Fibroblast of gingiva (primary cell): ENCODE measurements around the gene ACSS3.

Experiments
- DNase-seq: peaks from one replicate; pipeline ENCODE4 v3.0.0-alpha.2; 2011; ENCODE audit warnings: low read depth

The ACSS3 gene

DNA sequence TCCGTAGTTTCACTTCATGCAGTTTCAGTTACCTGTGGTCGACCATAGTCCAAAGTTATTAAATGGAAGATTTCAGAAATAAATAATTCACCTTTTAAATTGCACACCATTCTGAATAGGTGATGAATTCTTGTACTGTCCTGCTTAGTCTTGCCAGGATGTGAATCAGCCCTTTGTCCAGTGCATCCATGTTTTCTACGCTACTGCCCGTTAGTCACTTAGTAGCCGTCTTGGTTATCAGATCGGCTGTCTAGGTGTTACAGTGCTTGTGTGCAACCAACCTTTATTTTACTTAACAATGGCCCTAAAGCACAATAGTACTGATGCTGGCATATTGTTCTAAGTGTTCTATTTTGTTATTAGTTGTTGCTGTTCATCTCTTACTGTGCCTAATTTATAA, 146.7 kb downstream of the ACSS3 start:
- no peak for DNase-seq

DNA sequence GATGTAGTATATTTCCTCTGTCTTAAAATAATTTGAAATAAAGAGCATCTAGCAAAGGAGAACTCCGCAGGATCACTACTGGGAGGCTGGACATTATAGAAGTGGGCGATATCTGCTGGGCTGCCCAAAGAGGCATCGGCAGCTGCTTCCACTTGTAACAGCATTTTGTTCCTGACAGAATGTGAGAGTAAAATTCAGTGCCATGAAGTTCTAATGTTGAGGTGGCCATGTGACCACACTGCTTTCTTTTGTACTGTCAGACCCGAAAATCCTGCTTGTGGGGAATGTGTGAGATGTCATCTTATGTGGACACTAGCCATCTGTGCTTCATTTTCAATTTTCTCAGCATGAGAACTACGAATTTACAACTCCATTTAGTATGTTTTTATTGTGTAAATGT, 151.9 kb downstream of the ACSS3 start:
- no peak for DNase-seq

- DNase-seq = no peak
These were observed 153.9 kb downstream of the ACSS3 start for GRCh38 chr12:81231574-81232368.

DNA sequence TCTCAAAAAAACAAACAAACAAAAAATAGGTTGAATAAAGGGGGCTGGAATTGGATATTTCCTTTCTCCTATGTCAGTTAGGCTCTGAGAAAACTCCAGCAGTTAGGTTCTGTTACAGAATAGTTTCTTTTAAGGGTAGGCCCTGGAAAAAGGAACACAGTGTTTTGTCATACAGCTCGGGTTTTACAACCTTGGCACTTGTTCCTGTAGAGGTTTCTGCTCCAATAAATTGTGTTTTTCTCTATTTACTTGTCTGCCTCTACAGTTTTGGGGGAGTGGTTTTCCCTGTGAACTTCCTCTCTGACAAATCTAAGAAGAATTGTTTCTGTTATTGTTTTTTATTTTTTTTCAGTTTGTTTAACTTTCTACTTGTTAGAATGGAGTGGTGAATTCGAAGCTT, 167.6 kb downstream of the ACSS3 start:
- peak; percentile 2 for DNase-seq

DNA sequence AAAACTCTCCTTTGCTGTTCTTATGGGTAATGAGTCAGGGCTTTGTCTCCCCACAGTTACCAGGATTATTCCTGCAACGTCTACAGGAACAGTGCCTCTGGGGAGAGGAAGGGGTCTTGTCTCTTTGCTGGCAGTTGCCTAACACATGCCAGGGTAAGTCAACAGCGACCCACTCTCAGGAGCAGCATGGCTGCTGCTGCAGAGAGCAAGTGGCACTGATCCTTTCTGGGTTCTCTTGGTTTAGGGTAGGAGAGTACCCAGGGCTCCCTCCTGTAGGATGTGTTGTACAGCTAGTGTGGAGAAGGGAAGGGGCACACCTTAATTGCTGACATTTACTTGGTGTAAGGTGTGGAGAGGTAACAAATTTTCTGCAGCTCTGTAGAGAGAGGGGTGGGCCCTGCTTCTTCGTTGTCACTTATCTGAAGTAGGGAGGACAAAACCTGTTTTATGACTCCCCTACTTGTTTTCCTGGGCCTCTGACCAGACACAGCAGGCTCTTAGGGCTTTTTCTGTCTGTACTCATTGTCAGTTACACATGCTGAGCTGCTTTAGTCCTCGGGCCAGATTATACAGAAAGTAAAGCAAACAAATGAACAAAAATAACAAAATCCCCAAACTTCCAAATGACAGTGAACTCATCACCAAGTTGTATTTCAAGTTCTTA, 168.2 kb downstream of the ACSS3 start:
- DNase-seq = no peak

DNA sequence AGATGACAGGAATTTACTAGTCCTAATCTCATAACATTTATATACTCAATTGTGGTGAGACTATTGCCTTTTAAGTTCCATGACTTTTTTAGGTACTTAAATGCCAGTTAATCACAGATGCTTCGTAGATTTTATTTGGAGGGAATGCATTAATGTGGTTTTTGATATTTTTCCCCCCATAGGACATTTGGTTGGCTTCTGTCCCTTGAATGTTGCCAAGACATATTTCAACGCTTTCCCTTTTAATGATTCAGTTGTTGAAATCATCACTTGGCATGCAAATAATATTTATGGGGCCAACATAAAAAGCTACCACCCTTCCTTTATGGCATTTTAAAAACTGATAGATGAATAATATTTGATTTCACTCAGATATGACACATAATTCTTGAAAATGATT, 172.1 kb downstream of the ACSS3 start:
- no peak for DNase-seq

DNA sequence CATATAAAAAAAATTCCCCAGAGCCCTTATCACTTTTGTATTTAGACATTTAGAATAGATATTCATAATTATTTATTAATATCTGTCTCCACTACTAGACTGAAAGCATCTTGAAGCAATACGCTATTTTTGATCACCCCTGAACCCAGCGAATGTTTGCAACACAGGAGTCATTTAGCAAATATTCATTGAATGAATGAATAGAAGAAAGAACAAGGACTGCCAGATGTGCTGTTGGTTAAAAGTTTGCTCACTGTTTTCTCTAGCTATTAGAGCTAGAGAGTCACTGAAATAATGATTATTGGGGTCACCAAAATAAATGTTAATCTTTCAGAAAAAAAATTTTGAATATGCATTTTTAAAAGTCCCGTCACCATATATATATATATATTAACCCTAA, 174.3 kb downstream of the ACSS3 start:
- DNase-seq = no peak

DNA sequence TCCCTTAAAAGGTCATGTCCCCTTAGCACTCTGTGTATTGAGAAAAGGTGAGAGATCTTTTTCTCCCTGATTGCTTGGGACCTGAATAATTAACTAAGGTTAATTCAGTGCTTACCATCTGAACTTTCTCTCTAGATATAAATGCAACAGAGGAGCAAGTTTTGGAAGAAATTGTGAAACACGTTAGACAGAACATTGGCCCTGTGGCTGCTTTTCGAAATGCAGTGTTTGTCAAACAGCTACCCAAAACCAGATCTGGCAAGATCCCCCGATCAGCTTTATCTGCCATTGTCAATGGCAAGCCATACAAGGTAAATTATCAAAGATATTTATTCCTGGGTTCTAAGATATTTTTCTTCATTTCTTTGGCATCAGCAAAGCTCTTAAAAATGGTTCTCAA, 175.5 kb downstream of the ACSS3 start:
- DNase-seq = no peak

- DNase-seq = no peak
These were observed 177.6 kb downstream of the ACSS3 start for GRCh38 chr12:81255456-81255855.

DNA sequence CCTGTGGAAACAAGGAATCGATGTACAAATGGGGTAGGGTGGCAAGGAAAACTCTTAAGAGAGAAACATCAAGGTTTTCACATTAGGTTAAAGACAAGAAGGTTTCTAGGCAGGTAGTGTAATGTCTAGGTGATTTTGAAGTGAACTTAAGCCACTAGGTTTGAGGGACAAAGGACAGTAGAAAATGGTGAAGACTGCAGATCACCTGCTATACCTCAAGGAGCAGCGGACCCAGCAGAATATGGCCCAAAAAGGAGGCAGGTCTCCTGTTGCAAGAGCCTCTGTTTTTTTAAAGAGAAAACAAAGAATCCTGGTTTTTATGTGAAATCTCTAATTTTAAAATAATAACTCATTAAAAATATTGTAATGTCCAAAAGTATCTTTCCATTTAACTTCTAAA, 178.1 kb downstream of the ACSS3 start:
- DNase-seq = no peak

- DNase-seq = peak; percentile 56
These were observed 180.2 kb downstream of the ACSS3 start for GRCh38 chr12:81257947-81258551.

- DNase-seq = no peak
These were observed 181.5 kb downstream of the ACSS3 start for GRCh38 chr12:81259360-81259759.

- no peak for DNase-seq
These were observed 183.8 kb downstream of the ACSS3 start for GRCh38 chr12:81261508-81262207.

- no peak for DNase-seq
These were observed 185.2 kb downstream of the ACSS3 start for GRCh38 chr12:81263072-81263471.

- no peak for DNase-seq
These were observed 192.5 kb downstream of the ACSS3 start for GRCh38 chr12:81270385-81270784.

DNA sequence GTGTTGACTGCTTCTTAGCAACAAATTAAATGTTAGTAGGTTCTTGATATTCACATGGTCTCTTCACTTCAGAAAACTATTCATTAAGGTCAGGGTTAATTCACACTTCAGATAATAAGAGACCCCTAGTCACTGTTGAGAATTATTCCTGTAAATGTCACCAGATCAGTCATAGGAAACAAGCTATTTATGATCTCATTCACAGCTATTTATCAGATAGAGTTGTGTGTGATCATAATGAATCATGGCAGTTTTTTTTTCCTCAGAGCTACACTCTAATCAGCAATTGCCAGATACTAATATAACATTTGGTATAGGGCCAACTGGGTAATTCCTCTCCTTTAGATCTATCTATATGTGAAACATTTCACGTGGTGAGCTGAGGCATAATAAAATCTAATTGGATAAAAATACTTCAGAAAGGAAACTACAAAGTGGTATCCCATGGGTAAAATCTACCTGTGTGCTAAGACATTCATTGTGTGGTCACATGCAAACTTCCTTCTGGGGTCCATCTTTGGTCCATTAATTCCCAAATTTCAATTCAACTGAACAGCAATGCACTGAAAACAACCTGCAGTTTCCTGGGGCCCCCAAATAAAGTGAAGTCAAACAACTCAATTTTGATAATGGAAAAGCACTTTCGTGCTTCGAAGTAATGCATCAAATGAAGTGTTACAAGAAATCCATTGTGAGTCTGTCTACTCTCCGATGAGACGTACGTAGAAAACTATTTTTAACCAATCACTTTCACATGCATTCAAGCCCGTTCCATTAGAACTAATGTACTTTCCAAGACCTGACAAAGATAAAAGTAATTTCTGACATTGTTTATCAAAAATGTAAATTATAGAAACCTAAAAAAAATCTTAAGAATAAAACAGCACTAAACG, 197.0 kb downstream of the ACSS3 start:
- no peak for DNase-seq

DNA sequence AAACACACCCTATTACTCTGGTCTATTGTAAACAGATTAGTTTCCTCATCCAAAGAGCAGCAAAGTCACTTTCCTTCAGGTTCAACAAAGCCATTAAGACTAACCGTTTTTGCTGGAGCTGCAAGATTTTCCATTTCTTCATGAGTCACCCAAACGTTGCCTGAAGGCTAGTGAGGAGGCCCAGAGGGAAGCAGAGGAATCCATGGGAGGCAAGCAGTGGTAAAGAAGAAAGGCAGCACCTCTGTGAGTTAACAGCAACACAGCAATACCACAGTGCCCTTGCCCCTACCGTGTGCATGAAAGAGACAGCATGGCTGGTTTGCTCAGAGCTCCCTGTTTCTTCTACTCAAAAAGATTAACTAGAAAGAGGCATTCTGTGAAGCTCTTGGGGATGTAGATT, 206.3 kb downstream of the ACSS3 start:
- peak; percentile 2 for DNase-seq

- DNase-seq = no peak
These were observed 210.8 kb downstream of the ACSS3 start for GRCh38 chr12:81288651-81289050.

DNA sequence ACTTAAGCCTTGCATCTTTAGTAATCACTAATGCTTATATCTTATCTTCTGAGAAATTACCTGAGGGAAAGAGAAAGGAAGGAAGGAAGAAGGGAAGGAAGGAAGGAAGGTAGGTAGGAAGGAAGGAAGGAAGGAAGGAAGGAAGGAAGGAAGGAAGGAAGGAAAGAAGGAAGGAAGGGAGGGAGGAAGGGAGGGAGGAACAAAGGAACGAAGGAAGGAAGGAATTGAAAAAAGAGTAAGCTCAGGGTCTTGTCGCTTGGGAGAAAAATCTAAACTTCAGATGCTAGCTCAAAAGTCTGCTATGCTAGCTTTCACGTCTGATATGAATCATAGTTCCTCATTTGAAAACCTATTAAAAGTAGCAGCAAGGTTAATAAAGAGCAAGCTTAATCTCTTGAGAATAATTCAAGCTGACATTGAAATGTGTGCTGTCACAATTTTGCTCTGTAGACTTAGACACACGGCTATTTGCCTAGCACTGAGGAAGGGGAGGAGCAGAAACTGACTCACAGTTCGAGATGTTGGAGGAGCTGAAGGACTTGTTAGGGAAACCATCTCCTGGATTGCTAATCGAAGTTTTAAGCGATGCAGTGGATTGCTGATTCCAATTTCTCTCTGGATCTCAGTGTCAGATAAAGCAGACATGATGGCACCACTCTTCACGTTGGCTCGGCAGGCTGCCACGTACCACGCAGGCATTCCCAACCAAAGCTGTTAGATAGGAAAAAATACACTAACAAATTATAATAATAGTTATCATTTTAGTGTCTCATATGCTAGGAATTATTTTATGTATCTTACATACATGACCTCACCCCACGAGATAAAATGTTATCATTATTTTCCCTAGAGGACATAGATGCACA, 216.7 kb downstream of the ACSS3 start:
- no peak for DNase-seq

GRCh38 chr12:81295251-81295650, 217.4 kb downstream of the ACSS3 start:
- DNase-seq = no peak
